B cell (primary cell): ENCODE data around the gene TTC28. TPM values are rescaled to one million over a fixed set of nuclear protein-coding genes. Genes with fewer than 3 reads are reported as not detected.

ENCODE experiments used
- ATAC-seq: fragments of 200-7000 bp; cut with Tn5 transposase; one replicate; pipeline ENCODE4 v1.10.0; 2021; ENCODE audit warnings: low read depth, mild to moderate bottlenecking, moderate number of reproducible peaks, moderate library complexity
- CTCF ChIA-PET: fragments of 350-600 bp; sonication (Branson Sonifier 250); formaldehyde crosslinking; loops from one replicate; lab custom pipeline; 2021; ENCODE audit warnings: antibody characterized with exemption, inconsistent platforms; lab: Charles Lee
- POLR2A ChIA-PET: fragments of 350-600 bp; sonication (Branson Sonifier 250); formaldehyde crosslinking; loops from one replicate; lab custom pipeline; 2021; ENCODE audit warnings: antibody characterized with exemption; lab: Charles Lee
- DNase-seq: peaks from one replicate; pipeline ENCODE4 v3.0.0; 2013
- H2AFZ ChIP-seq: 2 replicates; pipeline ENCODE4 v1.6.1; 2012; ENCODE audit warnings: mild to moderate bottlenecking, low read depth, low read length; ENCODE audit not compliant: insufficient read depth, poor library complexity, severe bottlenecking
- H3K27ac ChIP-seq, 2 donors: 1 replicate in 1 of 2; 2 replicates in 1 of 2; pipeline ENCODE4 v1.5.1; 2012 to 2013; ENCODE audit warnings: low read length in 2 of 2, mild to moderate bottlenecking in 2 of 2, moderate library complexity in 1 of 2
- H3K27me3 ChIP-seq, 4 experiments: fragments of 200-600 bp in 1 of 4; sonication (generic) in 1 of 4; replicated peaks in 1 of 4; 1 replicate in 2 of 4; 2 replicates in 2 of 4; pipeline versions ENCODE4 v1.6.1 to v1.7.0; 2013 to 2016; ENCODE audit warnings: low read length in 3 of 4, mild to moderate bottlenecking in 2 of 4, mixed read lengths in 1 of 4, moderate library complexity in 1 of 4; ENCODE audit not compliant: insufficient read depth in 4 of 4, control insufficient read depth in 3 of 4; ENCODE audit errors: control extremely low read depth in 1 of 4
- H3K36me3 ChIP-seq, 2 experiments: replicated peaks in 1 of 2; 1 replicate in 1 of 2; 2 replicates in 1 of 2; pipeline versions ENCODE4 v1.6.1 to v1.7.1; 2013; ENCODE audit warnings: low read length in 1 of 2; ENCODE audit not compliant: insufficient read depth in 2 of 2, control insufficient read depth in 1 of 2; ENCODE audit errors: control extremely low read depth in 1 of 2, extremely low read depth in 1 of 2
- H3K4me1 ChIP-seq, 2 donors: fragments of 200-600 bp in 1 of 2; sonication (generic) in 1 of 2; 1 replicate in 1 of 2; 2 replicates in 1 of 2; pipeline versions ENCODE4 v1.5.1 to v1.6.1; 2013 to 2017; ENCODE audit warnings: low read length in 2 of 2; ENCODE audit not compliant: control insufficient read depth in 2 of 2, insufficient read depth in 2 of 2
- H3K4me2 ChIP-seq: replicated peaks from 2 replicates; pipeline ENCODE3; 2012; ENCODE audit warnings: mild to moderate bottlenecking, low read depth, low read length; ENCODE audit not compliant: poor library complexity, severe bottlenecking
- H3K4me3 ChIP-seq, 5 experiments: fragments of 200-600 bp in 1 of 5; sonication (generic) in 1 of 5; 1 replicate in 3 of 5; 2 replicates in 2 of 5; pipeline versions ENCODE4 v1.5.1 to v1.7.0; 2011 to 2016; ENCODE audit warnings: low read length in 4 of 5, mild to moderate bottlenecking in 4 of 5, low read depth in 2 of 5, control low read depth in 1 of 5, moderate library complexity in 1 of 5; ENCODE audit not compliant: insufficient read depth in 1 of 5; ENCODE audit errors: control extremely low read depth in 1 of 5, extremely low read depth in 1 of 5
- H3K79me2 ChIP-seq: fragments of 200-600 bp; sonication (generic); one replicate; pipeline ENCODE4 v1.6.0; 2016; ENCODE audit warnings: low read length; ENCODE audit not compliant: control insufficient read depth, insufficient read depth
- H3K9ac ChIP-seq: fragments of 200-600 bp; sonication (generic); 2 replicates; pipeline ENCODE4 v1.6.1; 2017; ENCODE audit warnings: mild to moderate bottlenecking, low read length, moderate library complexity
- H3K9me3 ChIP-seq, 3 donors: one replicate each; pipeline versions ENCODE4 v1.6.1 to v1.7.1; 2013; ENCODE audit warnings: low read length in 2 of 3; ENCODE audit not compliant: control insufficient read depth in 2 of 3, insufficient read depth in 1 of 3; ENCODE audit errors: control extremely low read depth in 1 of 3
- H4K20me1 ChIP-seq: 2 replicates; pipeline ENCODE4 v1.6.0; 2012; ENCODE audit warnings: mild to moderate bottlenecking, low read length; ENCODE audit not compliant: insufficient read depth, control insufficient read depth, poor library complexity, severe bottlenecking
- H3K27ac Mint-ChIP-seq: one replicate; pipeline ENCODE4 v1.8.0; 2021; ENCODE audit warnings: mixed read lengths
- H3K27me3 Mint-ChIP-seq: one replicate; pipeline ENCODE4 v1.8.0; 2021; ENCODE audit warnings: mixed read lengths
- H3K4me1 Mint-ChIP-seq: one replicate; pipeline ENCODE4 v1.8.0; 2021; ENCODE audit warnings: mixed read lengths
- H3K4me3 Mint-ChIP-seq: one replicate; pipeline ENCODE4 v1.8.0; 2021; ENCODE audit warnings: mixed read lengths
- H3K9me3 Mint-ChIP-seq: one replicate; pipeline ENCODE4 v1.8.0; 2022; ENCODE audit warnings: mixed read lengths; ENCODE audit not compliant: insufficient read depth
- CTCF ChIP-seq: fragments of 200-600 bp; IDR thresholded peaks from one replicate; pipeline ENCODE4 v1.8.0; 2022; ENCODE audit warnings: antibody characterized with exemption, mild to moderate bottlenecking
- EZH2 ChIP-seq: IDR thresholded peaks from 2 replicates; pipeline ENCODE4 v1.6.1; 2012; ENCODE audit warnings: borderline replicate concordance, low read depth, mild to moderate bottlenecking, moderate library complexity, low read length; ENCODE audit not compliant: insufficient read depth, poor library complexity, severe bottlenecking
- WGBS: methylation state at CpG from one replicate; pipeline ENCODE4 v1.1.5; 2013; ENCODE audit warnings: missing lambda C conversion rate; ENCODE audit not compliant: insufficient coverage; 5-methylcytosine and 5-hydroxymethylcytosine counted together
- intact Hi-C: fragments of 100-400 bp; cut with micrococcal nuclease; formaldehyde crosslinking; loops from one replicate; pipeline ENCODE4 v1.10.0; 2022
- polyA plus RNA-seq: library from polyadenylated mRNA; depleted of rRNA; stranded (reverse); fragments of >200 nt; gene quantifications from 2 replicates; pipeline ENCODE4 v1.2.3, GENCODE V29; 2012
- total RNA-seq, 2 donors: library from RNA; stranded (reverse); fragments of 120-200 nt in 1 of 2; gene quantifications; 1 replicate in 1 of 2; 2 replicates in 1 of 2; pipeline versions ENCODE4 v1.2.3 to v1.2.4, GENCODE V29; 2013 to 2022

TTC28 gene
- total and polyA plus RNA-seq, 2 donors (not counting 1 experiment from before 2014, with no cell fraction given) = 4.5 to 7.3 TPM

DNA sequence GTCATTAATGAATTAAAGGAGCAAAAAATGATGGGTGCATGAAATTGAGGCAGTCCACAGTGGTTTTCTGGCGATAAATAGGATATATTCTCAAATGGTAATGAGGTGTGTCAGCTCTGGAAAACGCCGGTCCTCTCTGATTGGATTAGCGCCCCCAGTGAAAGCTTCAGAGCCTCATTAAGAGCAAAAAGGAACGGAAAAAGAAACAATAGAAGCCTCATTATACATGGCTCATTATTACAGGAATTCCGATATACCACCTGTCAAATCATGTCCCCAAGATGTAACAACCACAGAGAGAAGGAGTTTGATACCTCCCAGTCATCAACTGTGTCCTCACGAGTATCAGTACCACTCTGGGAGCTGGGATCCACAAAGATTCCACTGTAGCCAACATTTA, 584.9 kb downstream of the TTC28 start:
- H3K27ac Mint-ChIP-seq = no peak overlapping the region
- Histone ChIP-seq H3K9me3 (no peaks in the 10 kb centered on the region), H3K79me2 (no peaks in the 10 kb centered on the region), H3K9ac (no peak overlapping the region), H3K36me3 (no peaks in the 10 kb centered on the region), H3K4me3 (no peak overlapping the region), H3K4me2 (no peak overlapping the region), H3K27me3 (no peaks in the 10 kb centered on the region), H3K4me1 (no peaks in the 10 kb centered on the region), H3K27ac (no peak overlapping the region), H4K20me1 (no peaks in the 10 kb centered on the region), H2AFZ (no peak overlapping the region)
- intact Hi-C loops = no loop called here
- 88% methylated on average over 3 of the region's 7 CpGs for WGBS
- H3K4me3 Mint-ChIP-seq = no peak overlapping the region
- no peaks in the 10 kb centered on the region for H3K9me3 Mint-ChIP-seq
- ChIA-PET POLR2A (no interaction called here), CTCF (no interaction called here)
- no peaks in the 10 kb centered on the region for H3K27me3 Mint-ChIP-seq
- TF ChIP-seq CTCF = no peak
- TF ChIP-seq EZH2 = no peak
- no peaks in the 10 kb centered on the region for H3K4me1 Mint-ChIP-seq
- no peak for DNase-seq
- no peak for ATAC-seq

DNA sequence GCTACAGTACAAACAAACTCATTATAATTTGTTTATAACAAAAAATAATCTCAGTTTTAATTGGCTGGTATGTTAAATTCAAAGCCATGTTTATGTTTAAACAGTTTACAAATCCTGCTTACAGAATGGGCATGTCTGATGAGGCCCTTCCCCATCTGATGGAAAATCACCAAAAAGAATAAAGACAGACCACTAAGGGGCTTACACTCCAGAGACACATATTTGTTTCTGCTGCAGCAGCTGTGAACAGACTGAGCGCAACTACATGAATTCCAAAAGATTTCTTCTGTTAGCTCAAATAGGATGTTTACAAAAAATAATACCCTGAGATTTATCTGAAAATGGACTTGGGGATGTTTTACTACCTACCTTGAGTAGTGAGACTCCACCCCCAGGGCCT, 585.9 kb downstream of the TTC28 start:
- Mint-ChIP-seq H3K4me3 (no peak overlapping the region), H3K4me1 (no peaks in the 10 kb centered on the region), H3K27ac (no peak overlapping the region), H3K27me3 (no peaks in the 10 kb centered on the region), H3K9me3 (no peaks in the 10 kb centered on the region)
- H3K27me3 ChIP-seq = no peaks in the 10 kb centered on the region
- H3K9ac ChIP-seq = no peak overlapping the region
- H3K79me2 ChIP-seq = no peaks in the 10 kb centered on the region
- H4K20me1 ChIP-seq = no peaks in the 10 kb centered on the region
- no peaks in the 10 kb centered on the region for H3K9me3 ChIP-seq
- TF ChIP-seq CTCF = no peak
- TF ChIP-seq EZH2 = no peak
- ChIA-PET POLR2A (no interaction called here), CTCF (interaction anchor here (1.1 kb wide), 1 partner anchor 10 kb away, joined by 4 read pairs; no protein-coding TSS in a partner anchor)
- intact Hi-C loops = no loop called here
- H3K27ac ChIP-seq = no peak overlapping the region
- no peaks in the 10 kb centered on the region for H3K4me1 ChIP-seq
- H3K4me2 ChIP-seq = no peak overlapping the region
- H3K36me3 ChIP-seq = no peaks in the 10 kb centered on the region
- WGBS = no CpG with 5 or more reads among the region's 1 CpG
- H3K4me3 ChIP-seq = no peak overlapping the region
- H2AFZ ChIP-seq = no peak overlapping the region
- no peak for ATAC-seq
- DNase-seq = no peak
